Smooth muscle cell (in vitro differentiated cells): Measurements from ENCODE around the gene FGF14. TPM values are rescaled to one million over a fixed set of nuclear protein-coding genes. Genes with fewer than 3 reads are reported as not detected.

ENCODE experiments used
- DNase-seq: peaks from one replicate; lab custom pipeline; 2025; ENCODE audit not compliant: unreplicated experiment; lab: John Stamatoyannopoulos, UW
- H2AFZ ChIP-seq: fragments of 200-600 bp; sonication (generic); 2 replicates; pipeline ENCODE4 v1.6.0; 2016; ENCODE audit warnings: antibody characterized with exemption, low read depth, mild to moderate bottlenecking
- H3F3A ChIP-seq: fragments of 200-600 bp; sonication (generic); 2 replicates; pipeline ENCODE4 v1.6.0; 2017; ENCODE audit warnings: antibody characterized with exemption, low read depth
- H3K27ac ChIP-seq: fragments of 200-600 bp; sonication (generic); 2 replicates; pipeline ENCODE4 v1.5.1; 2016; ENCODE audit warnings: low read depth, mild to moderate bottlenecking
- H3K27me3 ChIP-seq: fragments of 200-600 bp; sonication (generic); 2 replicates; pipeline ENCODE4 v1.6.1; 2016; ENCODE audit warnings: low read depth, mild to moderate bottlenecking
- H3K36me3 ChIP-seq: fragments of 200-600 bp; sonication (generic); 2 replicates; pipeline ENCODE4 v1.5.1; 2016; ENCODE audit warnings: low read depth
- H3K4me1 ChIP-seq: fragments of 200-600 bp; sonication (generic); 2 replicates; pipeline ENCODE4 v1.5.1; 2016; ENCODE audit warnings: low read depth
- H3K4me2 ChIP-seq: fragments of 200-600 bp; sonication (generic); 2 replicates; pipeline ENCODE4 v1.6.0; 2016; ENCODE audit warnings: mild to moderate bottlenecking
- H3K4me3 ChIP-seq: fragments of 200-600 bp; sonication (generic); 2 replicates; pipeline ENCODE4 v1.5.1; 2016; ENCODE audit warnings: mild to moderate bottlenecking
- H3K79me2 ChIP-seq: fragments of 200-600 bp; sonication (generic); 2 replicates; pipeline ENCODE4 v1.6.0; 2016; ENCODE audit warnings: low read depth, mild to moderate bottlenecking
- H3K9ac ChIP-seq: fragments of 200-600 bp; sonication (generic); 2 replicates; pipeline ENCODE4 v1.6.0; 2016; ENCODE audit warnings: low read depth
- H3K9me3 ChIP-seq: fragments of 200-600 bp; sonication (generic); replicated peaks from 2 replicates; pipeline ENCODE4 v1.5.1; 2016; ENCODE audit warnings: low read depth
- H4K20me1 ChIP-seq: fragments of 200-600 bp; sonication (generic); 2 replicates; pipeline ENCODE4 v1.6.0; 2016; ENCODE audit warnings: low read depth
- CTCF ChIP-seq: fragments of 200-600 bp; sonication (generic); IDR thresholded peaks from 2 replicates; pipeline ENCODE4 v1.5.1; 2017; ENCODE audit warnings: borderline replicate concordance, mild to moderate bottlenecking, antibody characterized with exemption; ENCODE audit not compliant: insufficient read depth, poor library complexity, severe bottlenecking
- WGBS: methylation state at CpG from one replicate; pipeline ENCODE4 v1.1.7; 2016; ENCODE audit warnings: low lambda C conversion rate; 5-methylcytosine and 5-hydroxymethylcytosine counted together
- polyA plus RNA-seq: library from polyadenylated mRNA; unstranded; fragments of >200 nt; fragmentation: Nextera tagmentation; extraction: Ambion mirVana; gene quantifications from 2 replicates; pipeline ENCODE4 v1.2.1, GENCODE V29; 2016
- total RNA-seq: library from RNA; depleted of rRNA; stranded (reverse); fragments of >200 nt; gene quantifications from 2 replicates; pipeline ENCODE4 v1.2.3, GENCODE V29; 2014

The FGF14 gene
- total and polyA plus RNA-seq, 2 experiments from 2014 or later, result 0.23 TPM; not detected in 1

DNA sequence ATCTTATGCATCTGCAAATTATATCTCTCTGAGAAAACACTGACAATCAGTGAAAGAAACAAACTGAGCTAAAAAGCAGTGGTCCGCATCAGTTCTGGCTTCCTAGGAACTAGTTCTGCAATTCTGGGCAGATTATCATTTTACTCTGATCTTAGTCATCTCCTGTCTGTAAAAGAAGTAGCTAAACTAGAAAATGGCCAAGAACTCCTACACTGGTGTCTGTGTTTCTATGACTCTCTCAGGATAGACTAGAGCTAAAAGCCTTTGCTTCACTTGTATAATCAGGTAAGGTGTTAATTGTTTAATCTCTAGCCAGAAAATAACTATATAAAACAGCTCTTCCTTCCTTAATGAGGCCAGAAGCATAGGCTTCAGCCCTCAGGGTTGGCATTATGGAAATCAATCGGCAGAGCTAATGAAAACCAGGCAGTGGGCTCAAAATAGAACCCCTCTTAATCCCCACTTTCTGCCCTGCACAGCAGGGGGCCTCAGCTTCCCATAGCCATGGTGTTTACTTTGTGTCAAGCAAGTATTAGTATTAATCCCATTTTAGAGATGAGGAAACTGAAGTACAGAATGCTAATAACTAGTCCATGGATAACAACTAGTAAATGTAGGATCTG is 459.2 kb downstream of the FGF14 start:
- H3K27me3 ChIP-seq, result peaks cover 8% of the 10 kb centered on the region
- no peaks in the 10 kb centered on the region for H3F3A ChIP-seq
- DNase-seq, result no peak
- H4K20me1 ChIP-seq, result no peaks in the 10 kb centered on the region
- H2AFZ ChIP-seq, result no peak overlapping the region
- no peak overlapping the region for H3K27ac ChIP-seq
- H3K4me2 ChIP-seq, result no peak overlapping the region
- 59% methylated on average over 2 of the region's 2 CpGs for WGBS
- no peaks in the 10 kb centered on the region for H3K36me3 ChIP-seq
- H3K4me1 ChIP-seq, result peaks cover 3% of the 10 kb centered on the region
- no peak for TF ChIP-seq CTCF
- no peak overlapping the region for H3K4me3 ChIP-seq
- no peaks in the 10 kb centered on the region for H3K9me3 ChIP-seq
- no peaks in the 10 kb centered on the region for H3K79me2 ChIP-seq
- no peak overlapping the region for H3K9ac ChIP-seq

GRCh38 chr13:101942038-101942437 is 459.8 kb downstream of the FGF14 start:
- H3K79me2 ChIP-seq, result no peaks in the 10 kb centered on the region
- no peaks in the 10 kb centered on the region for H3F3A ChIP-seq
- no peak overlapping the region for H3K9ac ChIP-seq
- H3K9me3 ChIP-seq, result no peaks in the 10 kb centered on the region
- no peak overlapping the region for H2AFZ ChIP-seq
- no peaks in the 10 kb centered on the region for H3K36me3 ChIP-seq
- 3% methylated on average over 1 of the region's 1 CpG for WGBS
- no peak overlapping the region for H3K27ac ChIP-seq
- peak; percentile 61 for TF ChIP-seq CTCF
- H3K27me3 ChIP-seq, result peaks cover 14% of the 10 kb centered on the region
- H3K4me1 ChIP-seq, result peaks cover 3% of the 10 kb centered on the region
- no peak overlapping the region for H3K4me2 ChIP-seq
- no peak overlapping the region for H3K4me3 ChIP-seq
- DNase-seq, result no peak
- no peaks in the 10 kb centered on the region for H4K20me1 ChIP-seq

GRCh38 chr13:101941095-101941783 is 460.6 kb downstream of the FGF14 start:
- WGBS, result 60% methylated on average over 2 of the region's 2 CpGs
- Histone ChIP-seq H3K9ac (no peak overlapping the region), H3K27ac (no peak overlapping the region), H3K36me3 (no peaks in the 10 kb centered on the region), H3K9me3 (no peaks in the 10 kb centered on the region), H3K4me2 (no peak overlapping the region), H3K4me3 (no peak overlapping the region), H3K27me3 (peaks cover 16% of the 10 kb centered on the region), H2AFZ (no peak overlapping the region), H3K4me1 (peaks cover 3% of the 10 kb centered on the region), H3F3A (no peaks in the 10 kb centered on the region), H3K79me2 (no peaks in the 10 kb centered on the region), H4K20me1 (no peaks in the 10 kb centered on the region)
- no peak for DNase-seq
- TF ChIP-seq CTCF, result peak; percentile 26

GRCh38 chr13:101939370-101939769 is 462.5 kb downstream of the FGF14 start:
- Histone ChIP-seq H3K79me2 (no peaks in the 10 kb centered on the region), H3K4me3 (no peak overlapping the region), H3F3A (no peaks in the 10 kb centered on the region), H3K27ac (no peak overlapping the region), H3K36me3 (no peaks in the 10 kb centered on the region), H2AFZ (no peak overlapping the region), H3K9me3 (no peaks in the 10 kb centered on the region), H3K27me3 (peaks cover 17% of the 10 kb centered on the region), H3K4me1 (peaks cover 3% of the 10 kb centered on the region), H4K20me1 (no peaks in the 10 kb centered on the region), H3K9ac (no peak overlapping the region), H3K4me2 (no peak overlapping the region)
- no peak for DNase-seq
- WGBS, result 69% methylated on average over 2 of the region's 2 CpGs
- TF ChIP-seq CTCF, result no peak
